AG10803 (cell line): ENCODE data around the gene PAK4.

Experiments used
- DNase-seq: peaks from one replicate; pipeline ENCODE4 v3.0.0; 2010; ENCODE audit warnings: low read depth
- H3K4me3 ChIP-seq: 2 replicates; pipeline ENCODE4 v1.5.1; 2011; ENCODE audit warnings: mild to moderate bottlenecking, low read length, control low read depth
- TF ChIP-seq, protein P1 (sequence below): conservative IDR thresholded peaks from 2 replicates; pipeline ENCODE4 v1.5.1; 2011; ENCODE audit warnings: mild to moderate bottlenecking, low read length, control low read depth, inconsistent platforms

Gene PAK4

DNA sequence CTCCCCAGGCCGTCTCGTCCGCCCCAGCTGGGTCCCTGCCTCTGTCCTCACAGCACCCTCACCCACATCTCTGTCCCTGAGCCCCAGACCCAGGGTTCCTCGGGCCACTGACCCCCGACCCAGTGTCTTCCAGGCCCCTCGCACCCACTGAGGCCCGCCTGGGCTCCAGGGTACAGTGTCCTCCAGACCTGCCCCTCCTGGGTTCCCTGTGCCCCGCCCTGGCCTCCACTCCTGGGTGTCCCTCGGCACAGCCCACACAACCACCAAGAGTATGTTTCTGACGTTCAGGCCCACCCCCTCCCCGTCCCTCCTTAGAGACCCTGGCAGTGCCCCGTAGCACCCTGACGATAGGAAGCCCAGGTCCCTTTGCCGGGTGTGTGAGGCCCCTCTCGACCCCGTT lies 48.6 kb downstream of the PAK4 start:
- no peak for DNase-seq
- TF ChIP-seq, protein P1, sequence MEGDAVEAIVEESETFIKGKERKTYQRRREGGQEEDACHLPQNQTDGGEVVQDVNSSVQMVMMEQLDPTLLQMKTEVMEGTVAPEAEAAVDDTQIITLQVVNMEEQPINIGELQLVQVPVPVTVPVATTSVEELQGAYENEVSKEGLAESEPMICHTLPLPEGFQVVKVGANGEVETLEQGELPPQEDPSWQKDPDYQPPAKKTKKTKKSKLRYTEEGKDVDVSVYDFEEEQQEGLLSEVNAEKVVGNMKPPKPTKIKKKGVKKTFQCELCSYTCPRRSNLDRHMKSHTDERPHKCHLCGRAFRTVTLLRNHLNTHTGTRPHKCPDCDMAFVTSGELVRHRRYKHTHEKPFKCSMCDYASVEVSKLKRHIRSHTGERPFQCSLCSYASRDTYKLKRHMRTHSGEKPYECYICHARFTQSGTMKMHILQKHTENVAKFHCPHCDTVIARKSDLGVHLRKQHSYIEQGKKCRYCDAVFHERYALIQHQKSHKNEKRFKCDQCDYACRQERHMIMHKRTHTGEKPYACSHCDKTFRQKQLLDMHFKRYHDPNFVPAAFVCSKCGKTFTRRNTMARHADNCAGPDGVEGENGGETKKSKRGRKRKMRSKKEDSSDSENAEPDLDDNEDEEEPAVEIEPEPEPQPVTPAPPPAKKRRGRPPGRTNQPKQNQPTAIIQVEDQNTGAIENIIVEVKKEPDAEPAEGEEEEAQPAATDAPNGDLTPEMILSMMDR = no peak
- H3K4me3 ChIP-seq = no peak overlapping the region

DNA sequence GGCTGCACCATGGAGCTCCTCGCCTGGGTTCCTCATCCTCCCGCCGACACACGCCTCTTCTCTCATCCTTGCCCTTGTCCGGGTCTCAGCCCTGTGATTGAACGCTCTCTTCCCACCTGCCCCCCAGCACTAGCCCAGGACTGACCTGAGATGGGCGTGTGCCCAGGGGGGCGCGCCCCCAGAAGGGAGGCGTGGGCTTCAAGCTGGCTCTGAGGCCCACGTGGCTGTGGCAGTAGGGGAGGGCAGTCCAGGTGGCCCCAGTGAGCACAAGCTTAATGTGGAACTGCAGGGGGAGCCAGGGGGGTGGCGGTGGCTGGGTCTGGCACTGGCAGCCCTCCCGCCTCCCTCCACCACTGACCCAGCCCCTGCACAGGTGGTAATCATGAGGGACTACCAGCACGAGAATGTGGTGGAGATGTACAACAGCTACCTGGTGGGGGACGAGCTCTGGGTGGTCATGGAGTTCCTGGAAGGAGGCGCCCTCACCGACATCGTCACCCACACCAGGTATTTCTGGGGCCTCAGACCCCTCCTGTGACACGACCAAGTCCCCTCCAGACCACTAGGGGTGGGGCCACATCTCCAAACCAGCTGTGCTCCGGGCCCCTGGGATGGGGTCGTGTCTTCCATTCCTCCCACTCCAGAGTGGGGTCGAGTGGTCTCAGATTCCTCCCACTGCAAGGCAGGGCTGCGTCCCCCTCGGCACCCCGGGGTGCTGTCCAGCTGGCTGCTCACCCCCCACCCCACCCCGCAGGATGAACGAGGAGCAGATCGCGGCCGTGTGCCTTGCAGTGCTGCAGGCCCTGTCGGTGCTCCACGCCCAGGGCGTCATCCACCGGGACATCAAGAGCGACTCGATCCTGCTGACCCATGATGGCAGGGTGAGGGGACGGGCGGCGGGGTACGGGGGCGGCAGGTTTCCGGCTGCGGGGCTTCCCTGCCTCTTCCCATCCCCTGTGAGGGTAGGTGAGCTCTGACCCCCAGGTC lies 49.3 kb downstream of the PAK4 start:
- TF ChIP-seq, protein P1 = no peak
- H3K4me3 ChIP-seq = no peak overlapping the region
- DNase-seq = no peak

DNA sequence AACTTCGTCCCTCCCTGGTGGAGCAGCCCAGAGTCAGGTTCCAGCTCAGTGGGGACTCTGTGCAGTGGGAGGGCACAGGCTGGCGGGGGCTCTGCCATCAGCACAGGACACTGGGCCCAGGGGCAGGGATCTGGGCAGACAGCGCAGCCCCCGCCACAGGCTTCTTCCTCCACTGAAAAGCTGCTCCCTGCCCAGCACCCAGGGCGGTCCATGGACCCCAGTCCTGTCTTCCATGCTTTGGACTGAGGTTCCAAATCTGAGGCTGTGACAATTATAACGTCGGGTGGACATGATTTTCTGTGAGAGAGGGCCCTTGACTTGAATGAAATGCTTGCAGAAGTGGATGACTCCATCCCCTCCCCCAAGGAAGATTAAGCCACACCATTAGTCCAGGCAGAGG lies 50.0 kb downstream of the PAK4 start:
- TF ChIP-seq, protein P1 = no peak
- no peak overlapping the region for H3K4me3 ChIP-seq
- DNase-seq = no peak

DNA sequence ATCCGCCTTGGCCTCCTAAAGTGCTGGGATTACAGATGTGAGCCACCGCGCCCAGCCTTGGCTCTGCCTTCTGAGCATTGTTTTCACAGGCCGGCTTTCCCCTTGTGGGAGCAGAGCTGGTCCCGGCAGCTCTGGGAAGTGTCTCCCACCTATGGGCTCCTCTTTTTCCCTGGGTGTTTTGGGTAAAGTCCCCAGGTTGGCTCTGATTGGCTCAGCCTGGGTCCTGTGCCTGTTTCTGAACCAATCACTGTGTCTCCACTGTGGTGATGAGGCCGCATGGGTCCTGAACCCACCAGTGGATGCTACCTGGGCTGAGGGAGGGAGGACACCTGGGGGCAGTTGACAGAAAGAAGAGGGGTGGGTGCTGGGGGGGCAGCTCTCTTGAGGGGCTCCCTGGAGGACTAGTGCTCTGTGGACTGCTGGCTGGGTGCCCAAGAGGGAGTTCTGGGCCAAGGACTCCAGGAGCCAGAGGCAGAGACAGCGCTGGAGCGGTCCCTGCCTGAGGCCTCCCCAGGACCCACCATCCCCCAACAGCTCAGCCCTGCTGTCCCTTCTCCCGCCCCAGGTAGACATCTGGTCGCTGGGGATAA lies 51.6 kb downstream of the PAK4 start:
- no peak for DNase-seq
- no peak overlapping the region for H3K4me3 ChIP-seq

DNA sequence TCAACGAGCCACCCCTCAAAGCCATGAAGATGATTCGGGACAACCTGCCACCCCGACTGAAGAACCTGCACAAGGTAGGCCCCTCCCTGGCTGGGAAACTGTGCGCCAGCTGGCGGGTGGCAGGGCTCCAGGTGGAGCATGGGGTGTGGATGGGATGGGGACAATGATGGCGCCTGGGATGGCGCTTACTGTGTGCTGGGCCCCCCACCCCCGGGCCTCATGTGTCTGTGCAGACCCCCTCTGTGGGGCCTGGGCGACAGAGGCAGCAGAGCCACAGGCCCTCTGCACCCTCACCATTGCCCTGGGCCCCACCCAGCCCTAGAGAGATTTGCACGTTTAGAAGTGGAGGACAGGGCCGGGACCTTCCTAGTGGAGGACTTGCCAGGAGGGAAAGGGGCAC lies 52.1 kb downstream of the PAK4 start:
- no peak overlapping the region for H3K4me3 ChIP-seq
- TF ChIP-seq, protein P1 = no peak
- no peak for DNase-seq

More for the DNA sequence above, 51.6 kb downstream of the PAK4 start:
- TF ChIP-seq, protein P1 = no peak

DNA sequence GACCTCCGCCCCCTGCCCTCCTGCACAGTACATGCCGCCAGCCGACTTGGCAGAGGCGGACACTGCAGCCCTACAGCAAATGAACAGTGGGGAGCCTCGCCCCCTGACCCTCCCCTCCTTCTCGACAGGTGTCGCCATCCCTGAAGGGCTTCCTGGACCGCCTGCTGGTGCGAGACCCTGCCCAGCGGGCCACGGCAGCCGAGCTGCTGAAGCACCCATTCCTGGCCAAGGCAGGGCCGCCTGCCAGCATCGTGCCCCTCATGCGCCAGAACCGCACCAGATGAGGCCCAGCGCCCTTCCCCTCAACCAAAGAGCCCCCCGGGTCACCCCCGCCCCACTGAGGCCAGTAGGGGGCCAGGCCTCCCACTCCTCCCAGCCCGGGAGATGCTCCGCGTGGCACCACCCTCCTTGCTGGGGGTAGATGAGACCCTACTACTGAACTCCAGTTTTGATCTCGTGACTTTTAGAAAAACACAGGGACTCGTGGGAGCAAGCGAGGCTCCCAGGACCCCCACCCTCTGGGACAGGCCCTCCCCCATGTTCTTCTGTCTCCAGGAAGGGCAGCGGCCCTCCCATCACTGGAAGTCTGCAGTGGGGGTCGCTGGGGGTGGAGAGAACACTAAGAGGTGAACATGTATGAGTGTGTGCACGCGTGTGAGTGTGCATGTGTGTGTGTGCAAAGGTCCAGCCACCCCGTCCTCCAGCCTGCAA lies 52.9 kb downstream of the PAK4 start:
- DNase-seq = no peak
- H3K4me3 ChIP-seq = no peak overlapping the region
- TF ChIP-seq, protein P1 = no peak
